NCI-H2081 (cell line): ENCODE measurements around the gene TCEAL1.
"Not testable (repeated sequence)": the region's sequence is repeated elsewhere in the genome, so short reads cannot be mapped to it uniquely, and the experiment has no call there.

Experiments
- DNase-seq, 2 experiments: peaks; one replicate each; lab custom pipeline; 2025; lab: John Stamatoyannopoulos, UW

The TCEAL1 gene

GRCh38 chrX:103628386-103629317 is at the start of gene TCEAL1:
Gene TCEAL1, plus strand, starts transcription at chrX:103628975. Its CDS starts 942 bp downstream, at chrX:103629917.
- peak; percentile 64 to 74 for DNase-seq

- DNase-seq, result peak; percentile 47 to 79
Observed at GRCh38 chrX:103584596-103584995, 44.2 kb upstream of the TCEAL1 start.

GRCh38 chrX:103585411-103586313 is 43.1 kb upstream of the TCEAL1 start, which contains the start of gene TCEAL4:
Gene TCEAL4, plus strand, starts transcription at chrX:103585515. Its CDS starts 1,161 bp downstream, at chrX:103586676.
- peak; percentile 62 to 77 for DNase-seq

- DNase-seq, result peak in 1 of 2 experiments; percentile 48
Observed at GRCh38 chrX:103586314-103586646, 42.5 kb upstream of the TCEAL1 start.

GRCh38 chrX:103586659-103587058 is 42.1 kb upstream of the TCEAL1 start:
- DNase-seq, result peak in 1 of 2 experiments; percentile 10

- not testable (repeated sequence) for DNase-seq
Observed at GRCh38 chrX:103592295-103592694, 36.5 kb upstream of the TCEAL1 start.

GRCh38 chrX:103595202-103595601 is 33.6 kb upstream of the TCEAL1 start:
- DNase-seq, result not testable (repeated sequence)

GRCh38 chrX:103607364-103608305 is 21.1 kb upstream of the TCEAL1 start, which contains the start of gene TCEAL3:
Gene TCEAL3, plus strand, starts transcription at chrX:103607963. Its CDS starts 1,102 bp downstream, at chrX:103609065.
- DNase-seq, result peak; percentile 57 to 82

- no peak for DNase-seq
Observed at GRCh38 chrX:103608306-103608963, 20.3 kb upstream of the TCEAL1 start.

GRCh38 chrX:103610282-103610681 is 18.5 kb upstream of the TCEAL1 start:
- no peak for DNase-seq

GRCh38 chrX:103613362-103613890 is 15.3 kb upstream of the TCEAL1 start:
- no peak for DNase-seq

GRCh38 chrX:103614999-103615398 is 13.8 kb upstream of the TCEAL1 start:
- DNase-seq, result no peak

- DNase-seq, result no peak
Observed at GRCh38 chrX:103615781-103616371, 12.9 kb upstream of the TCEAL1 start.

GRCh38 chrX:103616676-103617186 is 12.0 kb upstream of the TCEAL1 start:
- DNase-seq, result no peak

- DNase-seq, result no peak
Observed at GRCh38 chrX:103624111-103624510, 4.7 kb upstream of the TCEAL1 start.

- DNase-seq, result no peak
Observed at GRCh38 chrX:103626855-103627254, 1.9 kb upstream of the TCEAL1 start.

GRCh38 chrX:103629318-103630170 is 769 bp downstream of the TCEAL1 start:
- DNase-seq, result peak; percentile 81 to 85

- no peak for DNase-seq
Observed at GRCh38 chrX:103630171-103630511, 1.4 kb downstream of the TCEAL1 start.

GRCh38 chrX:103631145-103631544 is 2.4 kb downstream of the TCEAL1 start:
- no peak for DNase-seq
